Uterine smooth muscle cell (primary cell): Measurements from ENCODE around the gene CFAP141. TPM values are rescaled to one million over a fixed set of nuclear protein-coding genes. Genes with fewer than 3 reads are reported as not detected.

ENCODE experiments used
- total RNA-seq: library from RNA; depleted of rRNA; stranded (reverse); fragments of >200 nt; gene quantifications from 2 replicates; pipeline ENCODE4 v1.2.3, GENCODE V29; 2014

Gene CFAP141
- not detected in 2 replicates for total RNA-seq

DNA sequence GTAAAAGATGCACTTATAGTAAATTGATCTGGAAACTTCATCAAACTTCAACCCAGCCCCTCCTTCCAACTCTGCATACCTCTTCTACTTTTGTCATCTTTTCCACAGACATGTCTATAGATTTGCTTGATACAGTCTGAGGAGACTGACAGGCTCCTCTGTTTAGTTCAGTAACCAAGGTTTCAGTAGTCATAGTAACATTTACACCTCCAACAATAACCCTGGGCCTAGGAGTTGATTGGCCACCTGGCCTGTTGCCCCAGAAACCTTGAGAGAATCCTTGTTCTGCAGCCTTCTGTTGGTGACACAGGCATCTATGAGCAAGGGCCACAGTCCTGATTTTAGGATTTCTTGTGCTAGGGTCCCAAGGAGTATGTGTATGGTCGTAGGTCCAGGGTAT is at the start of gene CFAP141:
CFAP141 (minus strand) TSS at position 138 of the 400 bp plus-strand sequence; CDS start at position 112, 26 bp downstream.

GRCh38 chr1:154220071-154220969 is 14.2 kb upstream of the CFAP141 start, which contains the start of gene UBAP2L:
Gene UBAP2L, plus strand, starts transcription at chr1:154220955. Its CDS starts 4,169 bp downstream, at chr1:154225124.

GRCh38 chr1:154191990-154192461 is 14.1 kb downstream of the CFAP141 start, which contains the start of gene TPM3:
Gene TPM3, minus strand, starts transcription at chr1:154192100. Its CDS starts 82 bp downstream, at chr1:154192018.

DNA sequence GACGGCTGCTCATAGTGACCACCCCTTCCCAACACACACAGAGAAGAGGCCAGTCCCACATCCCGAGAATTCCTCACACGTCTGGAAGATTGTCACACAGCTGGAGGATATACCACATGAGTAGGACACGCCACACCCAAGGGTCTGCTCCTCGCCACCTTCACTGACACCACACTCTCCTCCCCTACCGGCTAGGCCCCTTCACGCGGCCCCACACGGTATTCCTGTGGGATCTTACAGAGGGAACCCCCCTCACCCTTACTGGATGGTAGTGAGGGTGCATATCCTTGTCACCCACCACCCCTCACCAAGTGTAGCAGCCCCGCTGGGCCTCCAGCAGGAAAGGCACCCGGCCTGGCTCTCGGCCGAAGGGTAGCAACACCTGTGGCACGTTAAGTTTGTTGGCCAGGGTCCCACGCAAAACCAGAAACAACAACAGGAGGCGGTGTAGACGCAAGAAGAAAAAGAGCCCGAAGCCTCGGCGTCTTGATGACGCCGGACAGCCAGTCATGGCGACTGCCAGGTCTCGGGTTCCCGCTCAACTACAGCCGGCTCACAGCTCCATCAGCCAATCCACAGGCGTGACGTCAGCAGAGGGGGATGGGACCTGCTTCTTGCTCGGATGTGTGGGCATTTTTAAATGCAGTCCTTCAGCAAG is 51.5 kb downstream of the CFAP141 start, which contains the start of gene NUP210L:
NUP210L (minus strand) TSS at position 540 of the 658 bp plus-strand sequence.

Other genes starting within 250 kb of the CFAP141 start
- 2.5 and 3.6 TPM in 2 replicates for gene CRTC2, start 247.7 kb downstream of the CFAP141 start, total RNA-seq
- 113 and 119 TPM in 2 replicates for gene SLC39A1, start 242.8 kb downstream of the CFAP141 start, total RNA-seq
- gene CREB3L4, start 238.4 kb downstream of the CFAP141 start, total RNA-seq: 7.7 and 10.4 TPM in 2 replicates
- gene JTB, start 228.7 kb downstream of the CFAP141 start, total RNA-seq: 88.4 and 123 TPM in 2 replicates
- 70.1 and 78.1 TPM in 2 replicates for gene RAB13, start 220.0 kb downstream of the CFAP141 start, total RNA-seq
- gene RPS27, start 215.6 kb downstream of the CFAP141 start, total RNA-seq: 516 and 1,068 TPM in 2 replicates
- gene NUP210L, start 51.3 kb downstream of the CFAP141 start, total RNA-seq: under 0.01 and 0.12 TPM in 2 replicates
- 485 and 1,214 TPM in 2 replicates for gene TPM3, start 14.2 kb downstream of the CFAP141 start, total RNA-seq
- gene UBAP2L, start 14.6 kb upstream of the CFAP141 start, total RNA-seq: 60.0 and 87.3 TPM in 2 replicates
- 125 and 146 TPM in 2 replicates for gene HAX1, start 66.3 kb upstream of the CFAP141 start, total RNA-seq
- gene AQP10, start 114.8 kb upstream of the CFAP141 start, total RNA-seq: under 0.01 TPM in 1 of 2 replicates, not detected in the other
- gene ATP8B2, start 119.2 kb upstream of the CFAP141 start, total RNA-seq: 159 and 234 TPM in 2 replicates
- 9.3 and 11.9 TPM in 2 replicates for gene IL6R, start 199.0 kb upstream of the CFAP141 start, total RNA-seq